HCT116 (cell line): ENCODE measurements around the gene LRRC15. TPM values are rescaled to one million over a fixed set of nuclear protein-coding genes. Genes with fewer than 3 reads are reported as not detected.

Experiments used
- ATAC-seq: fragments of 200-7000 bp; cut with Tn5 transposase; 2 replicates; pipeline ENCODE4 v1.9.1; 2020; ENCODE audit warnings: mild to moderate bottlenecking, moderate library complexity
- BruUV-seq: library from RNA; stranded (reverse); fragments of 400-500 nt; replicated peaks from 2 replicates; lab custom pipeline; 2021; lab: Mats Ljungman, UMichigan
- CTCF ChIA-PET: fragments of 300-600 bp; sonication (Branson Sonifier 250); formaldehyde crosslinking; loops from one replicate; lab custom pipeline; 2021; ENCODE audit warnings: antibody characterized with exemption; lab: Charles Lee
- POLR2A ChIA-PET: fragments of 300-600, 350-600 bp; sonication (Branson Sonifier 250); formaldehyde crosslinking; loops from one replicate; lab custom pipeline; 2021; ENCODE audit warnings: antibody characterized with exemption; lab: Charles Lee
- RAD21 ChIA-PET, 2 experiments: fragments of 300-600 bp; sonication (Branson Sonifier 250); formaldehyde crosslinking; loops; one replicate each; lab custom pipeline; 2023; ENCODE audit warnings: low total read pairs in 2 of 2; ENCODE audit not compliant: uncharacterized antibody in 2 of 2, unreplicated experiment in 2 of 2, low non-redundant PET in 1 of 2; lab: Charles Lee
- DNase-seq: peaks from one replicate; pipeline ENCODE4 v3.0.0-alpha.2; 2010; ENCODE audit warnings: low read depth, low spot score
- H2AFZ ChIP-seq: fragments of 200-600 bp; shearing (Covaris generic), sonication (generic); 2 replicates; pipeline ENCODE4 v1.6.1; 2017; ENCODE audit warnings: low read depth, mixed run types, mixed read lengths, antibody characterized with exemption, low read length; ENCODE audit not compliant: poor library complexity, severe bottlenecking
- H3K27ac ChIP-seq: 2 replicates; pipeline ENCODE4 v1.5.1; 2012; ENCODE audit warnings: low read depth, low read length
- H3K27me3 ChIP-seq: fragments of 200-600 bp; sonication (generic); 2 replicates; pipeline ENCODE4 v1.6.1; 2016; ENCODE audit warnings: mixed run types, low read length, mixed read lengths; ENCODE audit not compliant: insufficient read depth
- H3K36me3 ChIP-seq, 2 experiments: fragments of 200-500 bp in 1 of 2; fragments of 200-600 bp in 1 of 2; sonication (Bioruptor generic) in 1 of 2; sonication (generic) in 1 of 2; 2 replicates each; pipeline versions ENCODE4 v1.5.1 to v1.6.1; 2014 to 2016; ENCODE audit warnings: low read length in 2 of 2, inconsistent platforms in 1 of 2, mixed read lengths in 1 of 2, mixed run types in 1 of 2; ENCODE audit not compliant: insufficient read depth in 2 of 2, control insufficient read depth in 1 of 2
- H3K4me1 ChIP-seq, 2 experiments: fragments of 200-600 bp in 1 of 2; sonication (generic) in 1 of 2; 2 replicates each; pipeline versions ENCODE4 v1.5.1 to v1.6.1; 2012 to 2017; ENCODE audit warnings: low read length in 2 of 2, inconsistent platforms in 1 of 2, mild to moderate bottlenecking in 1 of 2, mixed read lengths in 1 of 2, mixed run types in 1 of 2, moderate library complexity in 1 of 2; ENCODE audit not compliant: insufficient read depth in 2 of 2, control insufficient read depth in 1 of 2
- H3K4me2 ChIP-seq: fragments of 200-600 bp; sonication (generic); 2 replicates; pipeline ENCODE4 v1.6.1; 2017; ENCODE audit warnings: mixed run types, low read length, mixed read lengths
- H3K4me3 ChIP-seq, 2 experiments: fragments of 200-600 bp in 1 of 2; sonication (generic) in 1 of 2; replicated peaks in 1 of 2; 2 replicates each; pipeline ENCODE4 v1.5.1; 2011 to 2016; ENCODE audit warnings: low read length in 2 of 2, control low read depth in 1 of 2, low read depth in 1 of 2, mild to moderate bottlenecking in 1 of 2, mixed read lengths in 1 of 2, mixed run types in 1 of 2
- H3K79me2 ChIP-seq: fragments of 200-600 bp; sonication (generic); 2 replicates; pipeline ENCODE4 v1.6.1; 2017; ENCODE audit warnings: mild to moderate bottlenecking, mixed run types, low read length, moderate library complexity, mixed read lengths; ENCODE audit not compliant: insufficient read depth
- H3K9ac ChIP-seq: fragments of 200-600 bp; sonication (generic); 2 replicates; pipeline ENCODE4 v1.6.1; 2016; ENCODE audit warnings: low read length, mixed read lengths
- H3K9me2 ChIP-seq: fragments of 200-600 bp; sonication (generic), shearing (Covaris generic); 2 replicates; pipeline ENCODE4 v1.6.1; 2017; ENCODE audit warnings: mixed run types, mild to moderate bottlenecking, moderate library complexity; ENCODE audit not compliant: insufficient read depth
- H3K9me3 ChIP-seq, 2 experiments: fragments of 200-500 bp in 1 of 2; fragments of 200-600 bp in 1 of 2; sonication (Bioruptor generic) in 1 of 2; sonication (generic) in 1 of 2; 2 replicates each; pipeline ENCODE4 v1.6.1; 2014 to 2017; ENCODE audit warnings: low read length in 2 of 2, mixed read lengths in 2 of 2, inconsistent platforms in 1 of 2, low read depth in 1 of 2, mild to moderate bottlenecking in 1 of 2, mixed run types in 1 of 2, moderate library complexity in 1 of 2; ENCODE audit not compliant: control insufficient read depth in 1 of 2, insufficient read depth in 1 of 2
- H4K20me1 ChIP-seq: fragments of 200-600 bp; sonication (generic), shearing (Covaris generic); 2 replicates; pipeline ENCODE4 v1.6.1; 2017; ENCODE audit warnings: mixed run types, mild to moderate bottlenecking, moderate library complexity; ENCODE audit not compliant: insufficient read depth
- ATF3 ChIP-seq: IDR thresholded peaks from 2 replicates; pipeline ENCODE4 v1.6.1; 2012
- CBX3 ChIP-seq: IDR thresholded peaks from 2 replicates; pipeline ENCODE4 v1.6.1; 2012; ENCODE audit warnings: low read depth
- CEBPB ChIP-seq: IDR thresholded peaks from 2 replicates; pipeline ENCODE4 v1.6.1; 2012; ENCODE audit warnings: low read depth
- CTCF ChIP-seq, 3 experiments: fragments of 200-600 bp in 1 of 3; sonication (generic) in 1 of 3; IDR thresholded peaks in 2 of 3; conservative IDR thresholded peaks in 1 of 3; 2 replicates each; pipeline ENCODE4 v1.5.1; 2012 to 2017; ENCODE audit warnings: low read depth in 2 of 3, low read length in 2 of 3, antibody characterized with exemption in 1 of 3, borderline replicate concordance in 1 of 3, control low read depth in 1 of 3, mild to moderate bottlenecking in 1 of 3, mixed read lengths in 1 of 3, mixed run types in 1 of 3, moderate library complexity in 1 of 3; ENCODE audit not compliant: insufficient read depth in 1 of 3
- EGR1 ChIP-seq: IDR thresholded peaks from 2 replicates; pipeline ENCODE4 v1.6.1; 2012; ENCODE audit warnings: low read depth
- ELF1 ChIP-seq: IDR thresholded peaks from 2 replicates; pipeline ENCODE4 v1.6.1; 2012; ENCODE audit warnings: low read depth, borderline replicate concordance
- EZH2 ChIP-seq: fragments of 200-600 bp; sonication (generic); IDR thresholded peaks from 2 replicates; pipeline ENCODE4 v1.6.1; 2017; ENCODE audit warnings: antibody characterized with exemption, mixed run types
- FOSL1 ChIP-seq: IDR thresholded peaks from 2 replicates; pipeline ENCODE4 v1.6.1; 2012; ENCODE audit warnings: low read depth
- JUND ChIP-seq: IDR thresholded peaks from 2 replicates; pipeline ENCODE4 v1.6.1; 2012
- MAX ChIP-seq: IDR thresholded peaks from 2 replicates; pipeline ENCODE4 v1.6.1; 2012
- POLR2AphosphoS5 ChIP-seq: IDR thresholded peaks from 2 replicates; pipeline ENCODE4 v1.6.1; 2011; ENCODE audit warnings: mild to moderate bottlenecking, low read depth, low read length, moderate library complexity
- RAD21 ChIP-seq: IDR thresholded peaks from 2 replicates; pipeline ENCODE4 v1.6.1; 2012; ENCODE audit warnings: low read depth, mild to moderate bottlenecking
- REST ChIP-seq: IDR thresholded peaks from 2 replicates; pipeline ENCODE4 v1.6.1; 2012; ENCODE audit warnings: low read depth
- SRF ChIP-seq: IDR thresholded peaks from 2 replicates; pipeline ENCODE4 v1.6.1; 2012; ENCODE audit warnings: low read depth
- YY1 ChIP-seq: IDR thresholded peaks from 2 replicates; pipeline ENCODE4 v1.6.1; 2011; ENCODE audit warnings: low read length, low read depth, moderate library complexity, mild to moderate bottlenecking; ENCODE audit not compliant: insufficient replicate concordance; ENCODE audit errors: extremely low read depth
- ZBTB33 ChIP-seq: IDR thresholded peaks from 2 replicates; pipeline ENCODE4 v1.6.1; 2011; ENCODE audit warnings: mild to moderate bottlenecking, low read length, moderate library complexity; ENCODE audit not compliant: insufficient replicate concordance; ENCODE audit errors: extremely low read depth
- ZFX ChIP-seq: fragments of 450-650 bp; IDR thresholded peaks from 2 replicates; pipeline ENCODE4 v1.6.1; 2017
- intact Hi-C: fragments of 100-400 bp; cut with micrococcal nuclease; formaldehyde crosslinking; loops from 2 replicates; pipeline ENCODE4 v1.10.0; 2022
- total RNA-seq: library from RNA; stranded (reverse); gene quantifications from one replicate; pipeline ENCODE4 v1.2.1, GENCODE V29; 2021; ENCODE audit not compliant: unreplicated experiment

The LRRC15 gene
- total RNA-seq, 1 experiment from 2014 or later: not detected

GRCh38 chr3:194332858-194333211, 36.7 kb downstream of the LRRC15 start:
- CTCF ChIA-PET: interaction anchor here (0.6 to 2.5 kb wide), 8 partner anchors 10 to 920 kb away, joined by 3 to 24 read pairs (median 5); no protein-coding TSS in a partner anchor
- Histone ChIP-seq H3K27me3 (no peaks in the 10 kb centered on the region), H3K9ac (no peak overlapping the region), H3K36me3 (no peaks in the 10 kb centered on the region), H3K4me3 (no peak overlapping the region), H3K4me1 (peaks cover 14 to 41% of the 10 kb centered on the region in 2 experiments; a peak in 3 of 4 replicates), H3K4me2 (peak overlapping the region; percentile 81), H3K9me2 (no peaks in the 10 kb centered on the region), H3K27ac (no peak overlapping the region), H3K79me2 (no peaks in the 10 kb centered on the region), H2AFZ (peak overlapping the region; percentile 72), H4K20me1 (no peaks in the 10 kb centered on the region), H3K9me3 (no peaks in the 10 kb centered on the region)
- no TSS peak for BruUV-seq
- TF ChIP-seq POLR2AphosphoS5 (no peak), FOSL1 (no peak), CEBPB (no peak), CBX3 (no peak), EZH2 (no peak), RAD21 (no peak), ZBTB33 (no peak), ZFX (no peak), JUND (no peak), YY1 (no peak), ELF1 (no peak), SRF (no peak), ATF3 (no peak), CTCF (IDR thresholded peaks at IDR 0.05 in 2 of 3, conservative IDR thresholded peaks at IDR 0.05 in 1 of 3; ENCODE audit: borderline replicate concordance in 1 of 3, insufficient read depth in 1 of 3, low read depth in 2 of 3, low read length in 2 of 3) (no peak), EGR1 (no peak), REST (no peak), MAX (no peak)
- ATAC-seq (no peak), DNase-seq (no peak)
- intact Hi-C loops: loop anchor here (1.0 to 10.0 kb wide), 6 partner anchors 71 to 1182 kb away; partner anchors contain the start of gene LSG1
- RAD21 ChIA-PET: interaction anchor here in 1 of 2 experiments (1.6 kb wide), 1 partner anchor 261 kb away, joined by 4 read pairs; no protein-coding TSS in a partner anchor
- POLR2A ChIA-PET: no interaction called here
